Hematopoietic multipotent progenitor cell treated with erythropoietin and hydrocortisone succinate and interleukin-3 and kit ligand, for 8 days (in vitro differentiated cells): ENCODE data around the gene RNU6-1.

Experiments used
- DNase-seq: peaks from one replicate; pipeline ENCODE4 v3.0.0-alpha.2; 2015

The RNU6-1 gene

GRCh38 chr15:67832031-67832551 is 7.8 kb downstream of the RNU6-1 start:
- DNase-seq: no peak

DNA sequence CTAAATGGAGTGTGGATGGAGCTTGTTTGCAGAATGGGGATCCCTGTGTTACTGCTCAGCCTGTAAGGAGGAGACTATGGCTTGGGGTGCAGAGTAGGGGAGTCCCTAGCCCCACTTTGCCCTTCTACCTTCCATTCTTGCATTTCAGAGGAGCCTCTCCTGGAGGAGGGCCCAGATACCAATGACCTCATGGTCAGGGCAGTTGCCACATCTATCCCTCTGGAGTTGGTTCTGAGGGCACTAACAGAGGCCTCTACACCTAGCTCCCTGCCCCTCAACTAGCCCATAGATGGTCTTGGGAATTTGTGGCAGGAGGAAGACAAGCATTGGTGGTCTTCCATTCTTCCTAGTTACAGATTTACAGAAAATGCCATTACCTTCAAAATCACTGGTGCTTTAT is 8.5 kb downstream of the RNU6-1 start:
- DNase-seq: no peak

DNA sequence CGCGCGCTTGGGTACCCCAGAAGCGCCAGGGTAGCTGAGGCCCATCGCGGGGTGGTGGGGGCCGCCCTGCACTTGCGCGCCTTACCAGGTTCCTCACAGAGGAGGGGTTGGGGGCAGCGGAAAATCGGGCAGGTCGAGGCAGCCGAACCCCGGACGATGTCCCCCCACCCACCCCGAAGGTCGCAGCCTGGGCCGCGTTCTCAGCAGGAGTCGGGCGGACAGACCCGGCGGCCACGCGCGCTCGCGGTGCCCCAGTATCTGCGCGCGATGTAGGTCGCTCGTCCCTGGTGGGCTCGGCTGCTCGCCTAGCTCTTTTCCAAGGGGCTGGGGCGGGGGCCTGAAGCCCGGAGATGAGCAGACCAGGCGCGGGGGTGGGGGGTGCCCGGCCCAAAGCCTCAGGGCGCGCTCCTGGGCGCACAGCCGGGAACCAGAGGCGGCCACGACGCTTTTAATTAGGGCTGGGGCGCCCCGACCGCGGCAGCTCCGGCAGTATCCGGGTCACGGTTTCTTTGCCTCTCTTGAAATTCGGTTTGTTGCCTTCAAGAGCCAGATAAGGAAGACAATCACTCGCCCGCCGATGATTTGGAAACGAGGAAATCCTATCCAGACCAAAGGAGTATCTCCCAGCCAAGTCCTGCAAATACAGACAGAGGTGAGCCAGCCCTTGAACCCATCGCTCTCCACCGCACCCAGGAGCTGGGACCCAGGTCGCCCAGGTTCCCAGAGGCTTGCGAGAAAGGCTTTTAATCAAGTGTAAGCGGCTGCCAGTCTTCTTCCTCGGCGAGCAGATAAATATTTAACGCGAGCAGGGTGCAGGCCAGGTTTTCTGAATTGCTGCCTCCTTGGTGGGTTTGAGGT is 10.0 kb downstream of the RNU6-1 start:
- DNase-seq: no peak

DNA sequence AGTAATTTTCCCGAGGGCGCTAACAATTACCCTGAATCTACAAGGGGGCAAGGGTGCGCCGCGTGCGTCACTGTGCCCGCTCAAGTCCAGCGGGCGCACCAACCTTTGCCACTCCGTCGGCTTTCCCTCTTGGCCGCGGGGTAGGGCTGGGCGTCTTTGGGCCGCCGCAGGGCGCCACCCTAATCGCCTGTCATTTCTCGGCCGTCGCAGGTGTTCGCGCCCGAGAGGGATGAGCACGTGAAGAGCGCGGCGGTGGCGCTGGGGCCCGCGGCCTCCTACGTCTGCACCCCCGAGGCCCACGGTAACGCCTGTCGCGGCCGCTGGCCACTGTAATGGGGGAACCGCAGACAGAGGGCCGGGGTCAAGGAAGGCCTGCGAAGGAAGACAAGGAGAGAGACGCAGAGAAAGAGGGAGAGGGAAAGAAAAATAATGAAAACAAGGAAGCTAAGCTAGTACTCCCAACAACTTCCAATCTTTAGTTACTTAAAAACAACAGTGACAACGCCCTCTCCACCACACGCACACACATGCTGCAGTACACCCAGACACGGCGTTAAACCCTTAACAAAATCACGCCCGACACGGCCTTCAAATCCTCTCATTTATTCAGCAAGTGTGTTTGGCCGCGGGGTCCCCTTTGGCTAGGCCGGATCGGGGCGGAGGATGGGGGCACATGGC is 10.7 kb downstream of the RNU6-1 start:
- no peak for DNase-seq

- DNase-seq: no peak
These were observed 11.4 kb downstream of the RNU6-1 start for GRCh38 chr15:67828278-67828968.

DNA sequence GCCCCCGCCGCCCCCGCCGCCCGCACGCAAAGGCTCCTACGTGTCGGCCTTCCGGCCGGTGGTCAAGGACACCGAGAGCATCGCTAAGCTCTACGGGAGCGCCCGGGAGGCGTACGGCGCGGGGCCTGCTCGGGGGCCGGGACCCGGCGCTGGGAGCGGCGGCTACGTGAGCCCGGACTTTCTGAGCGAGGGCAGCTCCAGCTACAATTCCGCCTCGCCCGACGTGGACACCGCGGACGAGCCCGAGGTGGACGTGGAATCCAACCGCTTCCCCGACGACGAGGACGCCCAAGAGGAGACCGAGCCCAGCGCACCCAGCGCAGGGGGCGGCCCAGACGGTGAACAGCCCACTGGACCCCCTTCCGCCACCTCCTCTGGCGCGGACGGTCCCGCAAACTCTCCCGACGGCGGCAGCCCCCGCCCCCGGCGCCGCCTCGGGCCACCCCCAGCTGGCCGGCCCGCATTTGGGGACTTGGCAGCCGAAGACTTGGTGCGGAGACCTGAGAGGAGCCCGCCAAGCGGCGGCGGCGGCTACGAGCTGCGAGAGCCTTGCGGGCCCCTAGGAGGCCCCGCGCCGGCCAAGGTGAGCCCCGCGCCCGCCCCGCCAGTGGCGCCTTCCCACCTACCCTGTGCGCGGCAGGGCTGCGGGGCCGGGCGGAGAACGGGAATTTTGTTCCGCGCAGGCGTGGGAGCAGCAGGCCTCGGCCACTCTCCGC is 12.1 kb downstream of the RNU6-1 start:
- DNase-seq: no peak

DNA sequence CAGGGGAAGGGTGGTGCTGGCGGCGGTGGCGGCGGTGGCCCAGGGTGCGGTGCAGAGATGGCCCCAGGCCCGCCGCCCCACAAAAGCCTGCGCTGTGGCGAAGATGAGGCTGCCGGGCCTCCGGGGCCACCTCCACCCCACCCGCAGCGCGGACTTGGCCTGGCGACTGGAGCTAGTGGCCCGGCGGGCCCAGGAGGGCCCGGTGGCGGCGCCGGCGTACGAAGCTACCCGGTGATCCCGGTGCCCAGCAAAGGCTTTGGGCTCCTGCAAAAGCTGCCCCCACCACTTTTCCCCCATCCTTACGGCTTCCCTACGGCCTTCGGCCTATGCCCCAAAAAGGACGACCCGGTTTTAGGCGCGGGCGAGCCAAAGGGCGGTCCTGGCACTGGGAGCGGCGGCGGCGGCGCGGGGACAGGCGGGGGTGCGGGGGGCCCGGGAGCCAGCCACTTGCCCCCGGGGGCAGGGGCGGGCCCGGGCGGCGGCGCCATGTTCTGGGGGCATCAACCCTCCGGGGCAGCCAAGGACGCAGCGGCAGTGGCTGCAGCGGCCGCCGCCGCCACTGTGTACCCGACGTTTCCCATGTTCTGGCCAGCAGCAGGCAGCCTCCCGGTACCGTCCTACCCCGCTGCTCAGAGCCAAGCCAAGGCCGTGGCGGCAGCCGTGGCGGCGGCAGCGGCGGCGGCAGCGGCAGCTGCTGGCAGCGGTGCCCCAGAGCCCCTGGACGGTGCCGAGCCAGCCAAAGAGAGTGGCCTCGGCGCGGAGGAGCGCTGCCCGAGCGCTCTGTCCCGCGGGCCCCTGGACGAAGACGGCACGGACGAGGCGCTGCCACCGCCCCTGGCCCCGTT is 12.9 kb downstream of the RNU6-1 start:
- DNase-seq: no peak

- DNase-seq: no peak
These were observed 13.7 kb downstream of the RNU6-1 start for GRCh38 chr15:67825881-67826716.

DNA sequence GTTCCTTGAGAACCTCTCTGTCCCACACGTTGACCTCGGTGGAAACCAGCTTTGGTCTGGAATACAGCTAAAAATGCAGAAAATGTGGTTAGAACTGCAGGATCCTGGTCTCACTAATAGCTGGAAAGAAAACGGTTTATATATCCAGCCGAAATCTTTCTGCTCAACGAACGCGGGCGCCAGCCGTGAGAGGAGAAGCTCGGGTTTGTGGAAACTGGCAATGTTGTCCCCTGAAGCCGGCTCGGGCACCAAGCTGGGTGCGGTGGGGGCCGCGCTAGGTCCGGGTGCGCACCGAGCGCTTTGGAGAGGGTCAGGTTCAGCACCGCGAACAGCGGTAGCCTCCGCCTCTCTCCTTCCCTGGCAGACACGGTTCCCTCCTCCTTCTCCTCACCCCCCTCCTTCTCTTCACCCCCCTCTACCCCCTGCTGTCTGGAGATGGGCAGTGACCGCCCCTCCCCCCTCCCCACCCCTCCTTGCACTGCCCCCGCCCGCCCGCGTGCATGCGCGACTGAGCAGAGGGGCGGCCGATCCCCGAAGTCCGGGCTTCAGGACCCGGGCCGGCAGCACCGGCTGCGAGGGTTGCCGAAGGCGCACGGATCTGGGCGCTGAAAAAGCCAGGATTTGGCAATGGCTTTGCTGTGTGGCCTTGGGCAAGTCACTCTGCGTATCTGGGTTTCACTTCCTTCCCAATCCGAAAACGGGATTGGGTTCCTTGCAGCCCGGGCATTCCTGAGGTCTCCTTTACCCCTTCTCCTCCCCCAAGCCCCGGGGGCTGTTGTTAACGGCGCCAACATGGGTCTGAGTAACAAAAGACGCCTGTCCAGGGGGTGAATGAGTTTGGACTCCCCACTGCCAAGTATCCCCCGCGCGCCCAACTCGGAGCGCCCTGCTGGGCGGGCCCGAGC is 14.6 kb downstream of the RNU6-1 start, which contains the start of gene SKOR1:
SKOR1 (plus strand) TSS at position 534 of the 905 bp plus-strand sequence; CDS start at position 628, 94 bp downstream.
- no peak for DNase-seq

GRCh38 chr15:67824197-67824968 is 15.5 kb downstream of the RNU6-1 start:
- no peak for DNase-seq

- DNase-seq: no peak
These were observed 16.3 kb downstream of the RNU6-1 start for GRCh38 chr15:67823314-67824196.

- no peak for DNase-seq
These were observed 17.1 kb downstream of the RNU6-1 start for GRCh38 chr15:67822537-67823313.

- no peak for DNase-seq
These were observed 17.9 kb downstream of the RNU6-1 start for GRCh38 chr15:67821784-67822440.

DNA sequence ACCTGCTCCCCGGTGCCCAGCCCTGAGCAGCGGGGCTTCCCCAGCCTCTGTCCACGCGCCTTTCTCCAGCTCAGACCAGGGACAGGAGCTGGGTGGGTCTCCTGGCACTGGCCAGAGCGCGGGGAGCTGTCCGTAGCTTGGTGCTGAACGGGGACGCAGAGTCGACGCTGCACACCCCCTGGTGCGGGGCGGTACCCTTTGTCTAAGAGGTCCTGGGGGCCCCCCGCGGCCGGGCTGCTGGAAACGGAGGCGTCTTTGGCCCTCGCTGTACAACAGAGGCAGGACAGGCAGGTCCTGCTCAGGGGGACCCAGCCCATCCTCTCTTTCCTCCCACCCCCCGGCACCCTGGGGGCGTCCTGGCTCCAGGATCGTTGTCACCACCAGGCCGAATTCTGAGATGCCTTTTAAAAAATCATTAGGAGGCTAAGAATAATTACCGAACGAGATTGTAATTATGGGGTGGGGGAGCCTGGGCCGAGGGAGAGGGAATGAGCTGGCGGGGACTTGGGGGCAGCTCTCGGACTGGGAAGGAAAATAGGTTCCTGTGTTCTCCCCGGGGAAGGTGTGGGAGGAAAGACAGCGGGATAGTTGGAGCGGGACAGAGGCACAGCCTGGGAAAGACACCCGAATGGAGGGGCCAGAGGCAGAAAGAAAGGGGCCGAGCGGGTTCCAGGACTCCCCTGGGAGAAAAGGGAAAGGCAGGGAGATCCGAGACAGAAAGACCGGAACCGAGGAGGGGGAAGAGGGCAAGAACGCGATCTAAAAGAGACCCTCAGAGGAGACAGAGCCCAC is 18.7 kb downstream of the RNU6-1 start:
- peak; percentile 32 for DNase-seq
